ENCODE results near the gene MUC4. TPM values are rescaled to one million over a fixed set of nuclear protein-coding genes. Genes with fewer than 3 reads are reported as not detected.

Gene MUC4
- total RNA-seq, 4 donors from 2014 or later = 0.27 TPM; not detected in 3

- Histone ChIP-seq H3K27me3 (no peaks in the 10 kb centered on the region), H3K9me3 (no peaks in the 10 kb centered on the region), H3K4me1 (peaks cover 10 to 22% of the 10 kb centered on the region in 2 donors), H3K4me3 (peak overlapping the region in 2 of 4 donors; percentile 7 to 34), H3K36me3 (no peaks in the 10 kb centered on the region), H3K27ac (peak overlapping the region in 1 of 4 donors; percentile 19)
- TF ChIP-seq CTCF (IDR thresholded peaks at IDR 0.05 in 4 of 5, conservative IDR thresholded peaks at IDR 0.05 in 1 of 5) (peak; percentile 96 to 97 (median 97)), POLR2A (IDR thresholded peaks at IDR 0.05) (no peak)
- DNase-seq (peak in 1 of 2 donors; percentile 72), ATAC-seq (peak; percentile 18 to 22)
- in situ Hi-C loops (cut with MboI; ENCODE audit: low sequenced_read_pairs in 4 of 4) (loop anchor here in 2 of 4 donors (5.0 to 10.0 kb wide), 2 partner anchors 33 to 56 kb away; no protein-coding TSS in a partner anchor), intact Hi-C loops (cut with DNase I; ENCODE audit: low total_unique reads) (loop anchor here (1.0 to 10.0 kb wide), 2 partner anchors 56 to 584 kb away; partner anchors contain the start of gene XXYLT1)
Observed at GRCh38 chr3:195859061-195859845, 47.5 kb upstream of the MUC4 start.

DNA sequence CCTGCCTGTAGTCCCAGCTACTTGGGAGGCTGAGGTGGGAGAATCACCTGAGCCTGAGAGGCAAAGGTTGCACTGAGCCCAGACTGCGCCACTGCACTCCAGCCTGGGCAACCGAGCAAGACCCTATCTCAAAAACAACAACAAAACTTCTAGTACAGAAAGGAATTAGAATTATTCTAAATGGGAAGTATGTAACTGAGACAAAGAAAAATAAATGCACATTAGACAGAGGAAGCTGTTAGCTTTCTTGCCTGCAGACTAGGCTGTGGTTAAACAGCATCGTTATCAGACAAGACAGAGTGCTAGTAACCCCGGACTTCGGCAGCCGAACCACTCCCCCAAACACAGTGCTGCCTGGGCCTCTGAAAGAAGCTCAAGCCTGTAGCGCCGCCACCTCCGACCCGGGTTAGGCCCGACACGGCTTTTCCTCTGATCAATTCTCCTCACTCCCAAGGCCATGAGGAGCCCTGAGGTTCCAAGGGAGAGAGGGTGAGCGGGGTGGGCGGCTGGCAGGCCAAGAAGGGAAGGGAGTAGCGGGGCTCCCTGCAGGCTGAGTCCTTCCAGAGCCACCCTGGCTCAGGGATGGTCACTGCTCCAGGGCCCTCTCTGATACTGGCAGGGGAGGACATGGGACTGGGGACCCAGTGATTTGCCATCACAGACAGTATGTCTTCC lies 44.8 kb upstream of the MUC4 start:
- DNase-seq (no peak), ATAC-seq (no peak)
- Histone ChIP-seq H3K27ac (no peak overlapping the region), H3K27me3 (no peaks in the 10 kb centered on the region), H3K4me3 (no peak overlapping the region), H3K4me1 (peaks cover 11 to 15% of the 10 kb centered on the region in 2 donors), H3K9me3 (no peaks in the 10 kb centered on the region), H3K36me3 (no peaks in the 10 kb centered on the region)
- TF ChIP-seq CTCF (IDR thresholded peaks at IDR 0.05 in 4 of 5, conservative IDR thresholded peaks at IDR 0.05 in 1 of 5) = no peak
- TF ChIP-seq POLR2A (IDR thresholded peaks at IDR 0.05) = no peak
- intact Hi-C loops (cut with DNase I; ENCODE audit: low total_unique reads) (loop anchor here (10.0 kb wide), 1 partner anchor 582 kb away; the partner anchor contains the start of gene XXYLT1), in situ Hi-C loops (cut with MboI; ENCODE audit: low sequenced_read_pairs in 4 of 4) (loop anchor here in 2 of 4 donors (5.0 to 10.0 kb wide), 2 partner anchors 36 to 58 kb away; no protein-coding TSS in a partner anchor)

- intact Hi-C loops (cut with DNase I; ENCODE audit: low total_unique reads) = loop anchor here (10.0 kb wide), 1 partner anchor 581 kb away; the partner anchor contains the start of gene XXYLT1
- no peak for TF ChIP-seq CTCF (IDR thresholded peaks at IDR 0.05 in 4 of 5, conservative IDR thresholded peaks at IDR 0.05 in 1 of 5)
- no peak for TF ChIP-seq POLR2A (IDR thresholded peaks at IDR 0.05)
- DNase-seq = no peak
- in situ Hi-C loops (cut with MboI; ENCODE audit: low sequenced_read_pairs in 4 of 4) = loop anchor here in 2 of 4 donors (5.0 to 10.0 kb wide), 2 partner anchors 37 to 59 kb away; no protein-coding TSS in a partner anchor
- peaks cover 17 to 22% of the 10 kb centered on the region in 2 donors for H3K4me1 ChIP-seq
- H3K4me3 ChIP-seq = no peak overlapping the region
- ATAC-seq = no peak
- H3K27ac ChIP-seq = no peak overlapping the region
- H3K36me3 ChIP-seq = no peaks in the 10 kb centered on the region
- no peaks in the 10 kb centered on the region for H3K27me3 ChIP-seq
- no peaks in the 10 kb centered on the region for H3K9me3 ChIP-seq
Observed at GRCh38 chr3:195855471-195856409, 44.0 kb upstream of the MUC4 start.

Measured in gastrocnemius medialis (tissue), 4 donors.